Measurements from ENCODE around the gene CNTLN.
"Not testable (repeated sequence)": the region's sequence is repeated elsewhere in the genome, so short reads cannot be mapped to it uniquely, and the experiment has no call there.

The CNTLN gene

DNA sequence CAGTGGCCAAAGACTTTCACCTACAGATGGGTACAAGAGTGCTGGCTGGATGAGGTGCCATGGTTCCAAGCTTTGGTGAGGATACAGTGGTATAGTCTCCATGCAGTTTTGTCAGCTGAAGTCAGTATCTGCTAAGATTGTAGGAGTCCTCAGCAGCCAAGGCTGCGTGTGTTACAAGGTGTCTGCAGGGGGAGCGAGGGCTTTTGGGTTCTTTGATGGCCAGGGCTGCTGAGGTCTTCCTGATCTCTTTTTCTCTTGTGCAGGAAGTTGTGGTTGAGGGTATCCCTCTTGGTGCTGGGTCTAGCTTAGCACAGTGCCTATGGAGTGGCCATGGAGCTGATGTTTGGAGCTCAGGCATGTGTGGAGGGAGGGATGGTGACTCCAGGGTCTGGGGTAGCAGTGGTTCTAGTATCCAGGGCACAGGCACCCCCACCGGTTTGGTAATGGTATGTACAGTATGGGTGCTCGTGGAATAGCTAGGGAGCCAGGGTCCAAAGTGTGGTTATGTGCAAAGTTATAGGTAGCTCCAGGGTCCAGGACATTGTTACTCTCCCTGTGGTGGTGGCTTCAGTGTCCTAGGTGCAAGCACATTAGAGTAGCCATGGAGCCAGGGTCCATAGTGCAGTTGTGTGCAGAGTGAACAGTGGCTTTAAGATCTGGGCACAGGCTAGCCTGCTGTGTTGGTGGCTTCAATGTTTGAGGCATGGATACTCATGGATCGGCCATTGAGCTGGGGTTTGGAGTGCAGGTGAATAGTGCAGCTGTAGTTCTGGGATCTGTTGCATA, 36.7 kb downstream of the CNTLN start:
- DNase-seq (ENCODE audit: low read depth), result no peak

GRCh38 chr9:17177496-17177895, 42.7 kb downstream of the CNTLN start:
- not testable (repeated sequence) for DNase-seq (ENCODE audit: low read depth)

GRCh38 chr9:17185481-17186029, 50.7 kb downstream of the CNTLN start:
- DNase-seq (ENCODE audit: low read depth), result no peak

DNA sequence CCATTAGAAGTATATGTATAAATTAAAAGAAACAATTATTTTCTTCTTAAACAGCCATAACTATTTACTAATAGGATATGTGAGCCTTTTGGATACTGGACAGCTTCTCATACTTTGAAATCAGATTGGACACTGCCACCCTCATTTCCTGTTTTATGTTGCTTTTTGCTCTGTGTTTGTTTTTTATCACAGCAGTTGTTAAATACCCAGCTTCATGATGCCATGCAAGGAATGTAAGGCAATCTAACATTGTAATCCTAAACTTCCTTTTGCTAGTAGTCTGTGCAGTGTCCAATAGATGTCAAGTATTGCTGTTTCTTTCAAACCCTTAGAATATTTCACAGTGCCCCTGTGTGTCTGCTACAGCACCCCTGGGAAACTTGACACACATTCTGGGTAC, 56.2 kb downstream of the CNTLN start:
- DNase-seq (ENCODE audit: low read depth), result no peak

- DNase-seq (ENCODE audit: low read depth), result no peak
These were observed 69.8 kb downstream of the CNTLN start for GRCh38 chr9:17204611-17205152.

- DNase-seq (ENCODE audit: low read depth), result no peak
These were observed 81.2 kb downstream of the CNTLN start for GRCh38 chr9:17216011-17216410.

DNA sequence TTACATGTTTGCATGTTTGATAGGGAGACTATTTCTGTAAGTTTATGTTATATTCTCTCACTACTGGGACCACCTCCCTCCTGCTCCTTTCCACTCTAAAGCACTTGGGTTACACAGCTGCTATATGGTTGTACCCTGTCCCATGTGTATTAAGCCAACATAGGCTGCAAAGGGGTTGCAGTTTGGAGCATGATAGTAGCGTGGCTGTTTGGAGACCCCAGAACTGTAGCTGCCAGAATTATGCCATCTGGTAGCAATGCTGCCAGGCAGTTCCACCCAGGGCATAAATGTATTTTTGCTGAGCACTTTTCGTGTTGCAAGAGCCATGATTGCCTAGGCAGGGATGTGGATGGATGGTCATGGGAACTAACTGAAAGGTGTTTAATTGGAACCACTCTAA, 81.8 kb downstream of the CNTLN start:
- no peak for DNase-seq (ENCODE audit: low read depth)

DNA sequence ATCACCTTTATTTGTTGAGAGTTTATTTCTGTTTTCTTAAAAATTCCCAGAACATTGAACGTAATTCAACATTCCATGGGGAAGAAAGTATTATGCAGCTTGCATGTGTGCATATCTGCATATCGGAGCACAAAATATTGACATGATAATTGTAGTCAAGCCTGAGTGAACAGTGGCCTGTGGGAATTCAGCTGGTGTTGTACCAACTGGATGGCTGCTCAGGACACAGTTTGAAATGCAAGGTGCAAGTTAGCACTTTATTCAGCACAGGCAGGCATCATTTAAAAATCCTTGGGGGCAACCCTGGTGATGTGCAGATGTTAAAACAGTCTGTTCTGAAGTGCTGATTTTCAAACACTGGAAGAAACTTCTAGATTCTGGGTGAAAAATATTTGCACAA, 82.4 kb downstream of the CNTLN start:
- no peak for DNase-seq (ENCODE audit: low read depth)

- no peak for DNase-seq (ENCODE audit: low read depth)
These were observed 84.4 kb downstream of the CNTLN start for GRCh38 chr9:17219261-17219660.

DNA sequence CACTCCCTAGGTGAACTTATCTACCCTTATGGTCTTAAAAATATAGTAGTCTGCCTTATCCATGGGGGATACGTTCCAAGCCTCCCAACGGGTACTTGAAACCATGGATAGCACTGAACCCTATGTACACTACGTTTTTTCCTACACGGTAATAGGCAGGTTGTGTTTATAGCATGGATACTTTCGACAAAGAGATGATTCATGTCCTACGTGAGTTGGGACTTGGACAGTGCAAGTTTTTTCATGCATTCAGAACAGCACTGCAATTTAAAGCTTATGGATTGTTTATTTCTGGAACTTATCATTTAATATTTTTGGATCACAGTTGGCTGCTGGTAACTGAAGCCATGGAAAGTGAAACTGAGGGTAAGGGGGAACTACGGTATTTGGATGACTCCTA, 88.1 kb downstream of the CNTLN start:
- DNase-seq (ENCODE audit: low read depth), result no peak

DNA sequence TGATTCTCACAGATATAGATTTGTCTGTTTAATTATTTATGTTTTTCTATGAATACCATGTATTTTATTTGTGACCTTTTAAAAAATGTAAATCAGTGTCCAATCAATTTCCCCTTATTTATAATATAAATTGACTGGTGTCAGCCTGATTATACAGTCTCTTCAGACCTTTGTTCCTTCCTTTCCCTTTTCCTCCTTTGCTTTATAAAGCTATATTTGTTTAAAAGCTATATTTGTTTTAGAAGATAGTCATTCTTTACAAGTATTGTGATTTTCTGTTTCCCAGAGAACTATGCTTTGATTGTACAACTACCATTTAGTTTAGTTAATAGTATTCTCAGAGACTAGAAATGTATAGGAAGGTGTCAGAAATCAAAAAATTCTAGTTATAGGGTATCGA, 90.6 kb downstream of the CNTLN start:
- DNase-seq (ENCODE audit: low read depth), result no peak

DNA sequence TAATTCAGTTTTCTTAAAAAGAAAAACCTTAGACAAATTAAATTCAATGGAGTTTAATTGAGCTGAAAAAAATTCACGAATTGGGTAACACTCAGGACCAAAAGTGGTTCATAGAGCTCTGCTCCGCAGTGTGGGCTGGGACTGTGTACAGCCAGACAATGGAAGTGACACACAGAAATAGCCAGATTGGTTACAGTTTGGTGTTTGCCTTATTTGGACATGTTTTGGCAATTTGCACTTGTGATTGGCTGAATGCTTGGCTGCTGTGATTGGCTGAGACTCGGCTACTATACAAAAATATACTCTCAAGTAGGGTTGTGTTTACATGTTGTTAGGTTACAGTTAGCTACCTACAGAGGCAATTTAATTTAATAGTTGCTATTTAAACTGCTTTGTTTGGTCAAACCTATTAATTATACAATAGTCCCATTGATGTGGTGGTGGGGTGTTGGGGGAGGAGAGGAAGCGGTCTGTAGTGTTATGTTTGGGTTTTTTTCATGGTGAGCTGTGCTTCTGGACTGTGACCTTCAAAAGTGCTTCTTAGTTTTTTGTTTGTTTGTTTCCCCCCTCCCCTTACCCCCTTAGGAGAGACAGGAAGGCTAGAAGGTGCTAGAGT, 95.2 kb downstream of the CNTLN start:
- no peak for DNase-seq (ENCODE audit: low read depth)

DNA sequence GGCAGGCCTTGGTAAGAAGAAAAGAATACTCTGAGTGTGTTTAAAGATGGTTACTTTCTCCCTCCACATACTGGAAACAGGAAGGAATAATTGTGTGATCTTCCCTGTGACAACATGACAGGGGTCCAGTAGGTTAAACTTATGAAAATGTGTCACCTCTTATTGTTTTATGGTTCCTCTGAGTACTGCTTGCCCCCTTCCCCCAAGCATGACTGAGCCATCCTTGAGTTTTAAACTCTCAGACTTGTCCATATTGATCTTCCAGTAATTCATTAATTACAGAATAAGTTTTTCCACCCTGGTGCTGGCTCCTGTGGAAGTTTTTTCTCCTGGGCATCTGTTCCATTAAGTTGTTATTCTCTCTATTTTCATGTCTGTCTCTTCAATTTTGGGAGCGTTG, 95.8 kb downstream of the CNTLN start:
- no peak for DNase-seq (ENCODE audit: low read depth)

DNA sequence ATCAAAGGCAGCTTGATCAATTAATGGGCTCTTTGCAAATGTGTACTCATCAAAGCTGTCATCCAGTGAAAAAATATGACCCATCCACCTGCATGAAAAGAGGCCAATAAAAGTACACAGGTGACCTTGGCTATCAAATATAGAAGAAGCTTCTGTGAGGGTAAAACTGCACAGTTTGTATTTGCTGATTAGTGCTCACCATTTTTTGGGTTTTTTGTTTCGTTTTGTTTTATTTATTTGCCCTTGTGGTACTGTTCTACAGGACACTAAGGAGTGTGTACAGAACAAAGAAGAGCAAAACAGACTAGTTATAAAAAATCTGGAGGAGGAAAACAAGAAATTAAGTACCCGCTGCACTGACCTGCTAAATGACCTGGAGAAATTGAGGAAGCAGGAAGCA, 101.3 kb downstream of the CNTLN start:
- DNase-seq (ENCODE audit: low read depth), result no peak

- DNase-seq (ENCODE audit: low read depth), result no peak
These were observed 111.9 kb downstream of the CNTLN start for GRCh38 chr9:17246770-17247169.

- no peak for DNase-seq (ENCODE audit: low read depth)
These were observed 116.3 kb downstream of the CNTLN start for GRCh38 chr9:17251100-17251499.

- DNase-seq (ENCODE audit: low read depth), result not testable (repeated sequence)
These were observed 133.8 kb downstream of the CNTLN start for GRCh38 chr9:17268531-17269188.

- no peak for DNase-seq (ENCODE audit: low read depth)
These were observed 135.0 kb downstream of the CNTLN start for GRCh38 chr9:17269799-17270198.

- no peak for DNase-seq (ENCODE audit: low read depth)
These were observed 137.7 kb downstream of the CNTLN start for GRCh38 chr9:17272536-17272935.

- DNase-seq (ENCODE audit: low read depth), result no peak
These were observed 145.6 kb downstream of the CNTLN start for GRCh38 chr9:17280350-17281012.

GRCh38 chr9:17290673-17291072, 155.8 kb downstream of the CNTLN start:
- DNase-seq (ENCODE audit: low read depth), result not testable (repeated sequence)

- no peak for DNase-seq (ENCODE audit: low read depth)
These were observed 156.9 kb downstream of the CNTLN start for GRCh38 chr9:17291766-17292165.
